Measurements from ENCODE around the gene KCTD18.

DNA sequence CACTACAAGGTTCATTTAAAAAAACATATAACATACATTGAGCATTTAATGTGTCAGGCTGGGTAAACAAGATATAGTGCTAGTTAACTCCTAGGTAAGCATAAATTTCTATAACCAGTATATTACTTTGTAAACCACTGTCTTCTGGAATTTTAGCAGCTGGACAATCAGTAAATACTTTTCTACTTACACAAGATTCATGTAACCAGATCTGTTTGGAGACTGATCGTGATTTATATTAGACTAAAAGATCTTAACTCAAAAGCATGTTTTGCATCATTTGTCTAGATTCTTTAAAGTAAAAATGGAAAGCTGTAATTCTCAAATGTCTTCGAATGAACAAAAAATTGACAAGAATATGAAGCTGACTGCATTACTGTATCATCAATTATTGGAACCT lies 15.2 kb upstream of the KCTD18 start:
- no peak for TF ChIP-seq EZH2 (IDR thresholded peaks at IDR 0.05; ENCODE audit: insufficient read depth, poor library complexity, severe bottlenecking)
- TF ChIP-seq EZH2phosphoT487 (IDR thresholded peaks at IDR 0.05; ENCODE audit: insufficient read depth, low read depth), result no peak
